Measurements from ENCODE around the gene TPRN.

GRCh38 chr9:137141976-137142936 is 58.3 kb downstream of the TPRN start:
- TF ChIP-seq, protein P1, sequence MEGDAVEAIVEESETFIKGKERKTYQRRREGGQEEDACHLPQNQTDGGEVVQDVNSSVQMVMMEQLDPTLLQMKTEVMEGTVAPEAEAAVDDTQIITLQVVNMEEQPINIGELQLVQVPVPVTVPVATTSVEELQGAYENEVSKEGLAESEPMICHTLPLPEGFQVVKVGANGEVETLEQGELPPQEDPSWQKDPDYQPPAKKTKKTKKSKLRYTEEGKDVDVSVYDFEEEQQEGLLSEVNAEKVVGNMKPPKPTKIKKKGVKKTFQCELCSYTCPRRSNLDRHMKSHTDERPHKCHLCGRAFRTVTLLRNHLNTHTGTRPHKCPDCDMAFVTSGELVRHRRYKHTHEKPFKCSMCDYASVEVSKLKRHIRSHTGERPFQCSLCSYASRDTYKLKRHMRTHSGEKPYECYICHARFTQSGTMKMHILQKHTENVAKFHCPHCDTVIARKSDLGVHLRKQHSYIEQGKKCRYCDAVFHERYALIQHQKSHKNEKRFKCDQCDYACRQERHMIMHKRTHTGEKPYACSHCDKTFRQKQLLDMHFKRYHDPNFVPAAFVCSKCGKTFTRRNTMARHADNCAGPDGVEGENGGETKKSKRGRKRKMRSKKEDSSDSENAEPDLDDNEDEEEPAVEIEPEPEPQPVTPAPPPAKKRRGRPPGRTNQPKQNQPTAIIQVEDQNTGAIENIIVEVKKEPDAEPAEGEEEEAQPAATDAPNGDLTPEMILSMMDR (conservative IDR thresholded peaks at IDR 0.05 in 1 of 2, IDR thresholded peaks at IDR 0.05 in 1 of 2; ENCODE audit: low read depth in 1 of 2, low read length in 2 of 2): no peak
- TF ChIP-seq EZH2 (IDR thresholded peaks at IDR 0.05; ENCODE audit: low read length, missing control alignments): no peak
